Measurements from ENCODE around the gene CDK12.

The CDK12 gene

DNA sequence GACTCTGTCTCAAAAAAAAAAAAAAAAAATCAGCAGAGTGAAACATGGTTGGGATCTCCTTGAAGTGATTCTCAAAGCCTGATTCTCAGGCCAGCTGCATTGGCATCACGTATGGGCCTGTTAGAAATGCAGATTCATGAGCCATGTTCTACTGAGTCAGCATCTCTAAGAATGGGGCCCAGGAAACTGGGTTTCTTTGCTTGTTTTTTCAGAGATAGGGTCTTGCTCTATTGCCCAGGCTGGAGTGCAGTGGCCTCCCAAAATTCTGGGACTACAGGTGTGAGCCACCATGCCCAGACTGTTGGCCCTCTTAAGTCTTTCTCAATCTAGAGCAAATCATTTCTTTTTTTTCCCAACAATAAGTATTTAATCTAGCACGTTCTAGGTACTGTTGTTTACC is 47.7 kb downstream of the CDK12 start:
- Histone ChIP-seq H3K4me1 (ENCODE audit: insufficient read depth, low read length) (no peaks in the 10 kb centered on the region), H3K27ac (ENCODE audit: low read depth, low read length) (no peak overlapping the region), H3K9me3 (ENCODE audit: low read length) (no peaks in the 10 kb centered on the region), H3K36me3 (ENCODE audit: insufficient read depth, low read length) (peaks cover 35% of the 10 kb centered on the region), H3K27me3 (ENCODE audit: control insufficient read depth in 1 of 2, insufficient read depth in 2 of 2, low read length in 2 of 2) (no peaks in the 10 kb centered on the region), H3K4me3 (ENCODE audit: low read depth in 1 of 2, low read length in 2 of 2) (no peak overlapping the region), H3K9ac (ENCODE audit: low read length) (no peak overlapping the region)

DNA sequence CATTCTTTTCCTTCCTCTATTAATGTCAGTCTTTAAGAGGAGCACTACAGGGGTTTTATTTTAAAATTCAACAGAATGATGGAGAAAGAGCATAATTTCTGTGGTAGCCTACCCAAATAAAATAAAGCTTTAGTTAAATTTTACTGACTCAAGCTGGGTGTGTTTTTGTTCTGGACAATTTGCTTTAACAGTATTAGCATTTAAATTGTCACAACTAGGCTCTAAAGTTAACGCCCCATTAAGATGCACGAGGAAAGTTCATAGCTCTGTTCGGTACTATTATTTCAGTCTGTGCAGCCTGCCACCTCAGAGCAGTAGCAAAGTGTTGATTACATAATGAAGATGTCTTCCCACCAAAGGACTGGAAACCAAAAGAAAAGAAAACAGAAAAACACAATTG is 52.0 kb downstream of the CDK12 start:
- H3K9ac ChIP-seq (ENCODE audit: low read length) = no peak overlapping the region
- no peaks in the 10 kb centered on the region for H3K9me3 ChIP-seq (ENCODE audit: low read length)
- H3K4me3 ChIP-seq (ENCODE audit: low read depth in 1 of 2, low read length in 2 of 2) = no peak overlapping the region
- H3K27ac ChIP-seq (ENCODE audit: low read depth, low read length) = no peak overlapping the region
- peaks cover 29% of the 10 kb centered on the region for H3K36me3 ChIP-seq (ENCODE audit: insufficient read depth, low read length)
- H3K4me1 ChIP-seq (ENCODE audit: insufficient read depth, low read length) = no peaks in the 10 kb centered on the region
- no peaks in the 10 kb centered on the region for H3K27me3 ChIP-seq (ENCODE audit: control insufficient read depth in 1 of 2, insufficient read depth in 2 of 2, low read length in 2 of 2)

DNA sequence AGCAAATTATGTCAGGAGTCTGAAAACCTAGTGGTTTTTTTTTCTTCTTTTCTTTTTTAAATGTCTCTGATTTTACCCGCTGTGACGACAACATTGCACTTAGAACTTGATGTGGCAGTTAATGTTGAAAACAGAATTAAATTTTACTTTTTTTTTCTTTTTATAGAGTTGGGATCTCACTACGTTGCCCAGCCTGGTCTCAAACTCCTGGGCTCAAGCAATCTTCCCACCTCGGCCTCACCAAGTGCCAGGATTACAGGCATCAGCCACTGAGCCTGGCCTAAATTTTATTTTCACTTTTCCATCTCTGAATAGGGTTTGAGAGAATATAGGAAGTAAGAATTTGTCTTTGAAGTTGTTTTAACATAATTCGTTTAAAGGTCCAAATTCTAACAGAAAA is 52.6 kb downstream of the CDK12 start:
- H3K4me3 ChIP-seq (ENCODE audit: low read depth in 1 of 2, low read length in 2 of 2) = no peak overlapping the region
- no peak overlapping the region for H3K27ac ChIP-seq (ENCODE audit: low read depth, low read length)
- no peaks in the 10 kb centered on the region for H3K27me3 ChIP-seq (ENCODE audit: control insufficient read depth in 1 of 2, insufficient read depth in 2 of 2, low read length in 2 of 2)
- peaks cover 29% of the 10 kb centered on the region for H3K36me3 ChIP-seq (ENCODE audit: insufficient read depth, low read length)
- H3K9ac ChIP-seq (ENCODE audit: low read length) = no peak overlapping the region
- no peaks in the 10 kb centered on the region for H3K9me3 ChIP-seq (ENCODE audit: low read length)
- H3K4me1 ChIP-seq (ENCODE audit: insufficient read depth, low read length) = no peaks in the 10 kb centered on the region

DNA sequence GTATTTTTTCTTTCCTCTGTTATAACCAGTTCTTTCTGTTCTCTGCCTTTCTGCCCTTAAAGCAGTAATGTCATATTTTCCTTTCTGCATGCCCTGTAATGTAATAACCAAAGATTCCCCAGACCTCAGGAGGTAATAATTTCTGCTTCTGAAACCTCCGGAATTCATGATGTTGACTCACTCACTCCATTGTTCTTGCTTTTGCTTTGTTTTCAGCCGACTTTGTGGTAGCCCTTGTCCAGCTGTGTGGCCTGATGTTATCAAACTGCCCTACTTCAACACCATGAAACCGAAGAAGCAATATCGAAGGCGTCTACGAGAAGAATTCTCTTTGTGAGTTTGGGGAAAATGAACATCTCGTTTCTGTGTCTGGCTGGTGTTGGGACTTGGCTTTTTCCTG is 55.9 kb downstream of the CDK12 start:
- Histone ChIP-seq H3K4me3 (ENCODE audit: low read depth in 1 of 2, low read length in 2 of 2) (no peak overlapping the region), H3K4me1 (ENCODE audit: insufficient read depth, low read length) (no peaks in the 10 kb centered on the region), H3K27me3 (ENCODE audit: control insufficient read depth in 1 of 2, insufficient read depth in 2 of 2, low read length in 2 of 2) (no peaks in the 10 kb centered on the region), H3K36me3 (ENCODE audit: insufficient read depth, low read length) (peaks cover 29% of the 10 kb centered on the region), H3K27ac (ENCODE audit: low read depth, low read length) (no peak overlapping the region), H3K9me3 (ENCODE audit: low read length) (no peaks in the 10 kb centered on the region), H3K9ac (ENCODE audit: low read length) (no peak overlapping the region)

DNA sequence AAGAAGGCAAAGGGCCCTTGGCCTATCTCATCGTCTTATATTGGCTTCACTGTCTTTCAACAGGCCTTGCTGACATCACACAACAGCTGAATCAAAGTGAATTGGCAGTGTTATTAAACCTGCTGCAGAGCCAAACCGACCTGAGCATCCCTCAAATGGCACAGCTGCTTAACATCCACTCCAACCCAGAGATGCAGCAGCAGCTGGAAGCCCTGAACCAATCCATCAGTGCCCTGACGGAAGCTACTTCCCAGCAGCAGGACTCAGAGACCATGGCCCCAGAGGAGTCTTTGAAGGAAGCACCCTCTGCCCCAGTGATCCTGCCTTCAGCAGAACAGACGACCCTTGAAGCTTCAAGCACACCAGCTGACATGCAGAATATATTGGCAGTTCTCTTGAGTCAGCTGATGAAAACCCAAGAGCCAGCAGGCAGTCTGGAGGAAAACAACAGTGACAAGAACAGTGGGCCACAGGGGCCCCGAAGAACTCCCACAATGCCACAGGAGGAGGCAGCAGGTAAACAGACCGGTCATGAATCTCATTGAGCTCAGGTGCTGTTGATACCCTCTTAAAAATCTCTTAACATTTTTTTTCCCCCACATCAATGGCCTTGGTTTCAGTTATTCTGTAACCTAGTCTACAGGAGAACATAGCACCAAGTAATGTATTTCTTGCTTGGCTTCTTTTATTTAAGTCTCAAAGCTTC is 64.7 kb downstream of the CDK12 start:
- H3K4me1 ChIP-seq (ENCODE audit: insufficient read depth, low read length) = no peaks in the 10 kb centered on the region
- H3K27me3 ChIP-seq (ENCODE audit: control insufficient read depth in 1 of 2, insufficient read depth in 2 of 2, low read length in 2 of 2) = no peaks in the 10 kb centered on the region
- no peak overlapping the region for H3K9ac ChIP-seq (ENCODE audit: low read length)
- H3K36me3 ChIP-seq (ENCODE audit: insufficient read depth, low read length) = peaks cover 61% of the 10 kb centered on the region
- H3K4me3 ChIP-seq (ENCODE audit: low read depth in 1 of 2, low read length in 2 of 2) = no peak overlapping the region
- no peaks in the 10 kb centered on the region for H3K9me3 ChIP-seq (ENCODE audit: low read length)
- H3K27ac ChIP-seq (ENCODE audit: low read depth, low read length) = no peak overlapping the region

DNA sequence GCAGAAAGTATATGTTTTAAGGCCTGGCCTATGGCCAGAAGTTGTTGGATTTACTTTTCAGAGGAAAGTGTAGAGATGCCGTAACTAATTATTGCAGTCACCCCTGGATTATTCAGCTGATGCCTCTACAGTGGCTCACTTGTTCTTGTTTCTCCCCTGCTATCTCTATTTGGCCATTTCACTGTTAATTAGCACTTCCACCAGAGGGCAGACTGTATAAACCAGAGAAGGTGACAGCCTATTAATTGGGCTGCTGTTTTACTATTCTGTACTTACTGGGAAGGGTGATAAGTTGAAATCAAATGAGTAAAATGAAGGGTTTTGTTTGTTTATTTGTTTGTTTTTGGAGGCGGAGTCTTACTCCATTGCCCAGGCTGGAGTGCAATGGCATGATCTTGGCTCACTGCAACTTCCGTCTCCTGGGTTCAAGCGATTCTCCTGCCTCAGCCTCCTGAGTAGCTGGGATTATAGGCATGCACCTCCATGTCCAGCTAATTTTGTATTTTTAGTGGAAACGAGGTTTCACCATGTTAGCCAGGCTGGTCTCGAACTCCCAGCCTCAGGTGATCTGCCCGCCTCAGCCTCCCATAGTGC is 66.0 kb downstream of the CDK12 start:
- Histone ChIP-seq H3K4me3 (ENCODE audit: low read depth in 1 of 2, low read length in 2 of 2) (no peak overlapping the region), H3K27ac (ENCODE audit: low read depth, low read length) (no peak overlapping the region), H3K27me3 (ENCODE audit: control insufficient read depth in 1 of 2, insufficient read depth in 2 of 2, low read length in 2 of 2) (no peaks in the 10 kb centered on the region), H3K9me3 (ENCODE audit: low read length) (no peaks in the 10 kb centered on the region), H3K4me1 (ENCODE audit: insufficient read depth, low read length) (no peaks in the 10 kb centered on the region), H3K36me3 (ENCODE audit: insufficient read depth, low read length) (peaks cover 54% of the 10 kb centered on the region), H3K9ac (ENCODE audit: low read length) (no peak overlapping the region)

DNA sequence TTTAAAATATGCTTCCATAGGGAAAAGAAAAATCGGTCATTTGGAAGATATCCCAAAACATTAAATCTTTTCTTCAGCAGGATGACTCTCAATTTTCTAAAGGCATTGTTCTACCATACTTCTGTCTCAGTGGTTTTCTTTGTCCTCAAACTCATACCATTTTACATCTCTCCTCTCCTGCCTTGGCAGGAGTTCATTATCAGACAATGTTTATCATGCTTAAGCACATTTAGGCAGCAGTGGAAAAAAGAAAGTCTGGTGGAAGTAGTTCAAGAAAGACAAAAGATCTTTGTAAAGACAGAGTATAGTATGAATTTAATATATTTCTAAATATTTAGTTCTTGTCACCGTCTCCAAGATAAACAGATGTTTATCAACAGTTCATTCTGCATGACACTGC is 68.2 kb downstream of the CDK12 start:
- Histone ChIP-seq H3K9me3 (ENCODE audit: low read length) (no peaks in the 10 kb centered on the region), H3K4me3 (ENCODE audit: low read depth in 1 of 2, low read length in 2 of 2) (no peak overlapping the region), H3K27me3 (ENCODE audit: control insufficient read depth in 1 of 2, insufficient read depth in 2 of 2, low read length in 2 of 2) (no peaks in the 10 kb centered on the region), H3K27ac (ENCODE audit: low read depth, low read length) (no peak overlapping the region), H3K4me1 (ENCODE audit: insufficient read depth, low read length) (no peaks in the 10 kb centered on the region), H3K9ac (ENCODE audit: low read length) (no peak overlapping the region), H3K36me3 (ENCODE audit: insufficient read depth, low read length) (peaks cover 39% of the 10 kb centered on the region)

DNA sequence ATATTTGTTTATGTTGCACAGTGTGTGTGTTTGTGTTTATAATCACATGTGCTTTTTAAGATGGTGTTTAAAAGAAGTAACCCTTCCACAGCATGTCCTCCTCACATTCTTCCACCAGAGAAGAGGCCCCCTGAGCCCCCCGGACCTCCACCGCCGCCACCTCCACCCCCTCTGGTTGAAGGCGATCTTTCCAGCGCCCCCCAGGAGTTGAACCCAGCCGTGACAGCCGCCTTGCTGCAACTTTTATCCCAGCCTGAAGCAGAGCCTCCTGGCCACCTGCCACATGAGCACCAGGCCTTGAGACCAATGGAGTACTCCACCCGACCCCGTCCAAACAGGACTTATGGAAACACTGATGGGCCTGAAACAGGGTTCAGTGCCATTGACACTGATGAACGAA is 69.2 kb downstream of the CDK12 start:
- Histone ChIP-seq H3K36me3 (ENCODE audit: insufficient read depth, low read length) (peaks cover 28% of the 10 kb centered on the region), H3K9me3 (ENCODE audit: low read length) (no peaks in the 10 kb centered on the region), H3K27me3 (ENCODE audit: control insufficient read depth in 1 of 2, insufficient read depth in 2 of 2, low read length in 2 of 2) (no peaks in the 10 kb centered on the region), H3K4me3 (ENCODE audit: low read depth in 1 of 2, low read length in 2 of 2) (no peak overlapping the region), H3K27ac (ENCODE audit: low read depth, low read length) (no peak overlapping the region), H3K9ac (ENCODE audit: low read length) (no peak overlapping the region), H3K4me1 (ENCODE audit: insufficient read depth, low read length) (no peaks in the 10 kb centered on the region)

DNA sequence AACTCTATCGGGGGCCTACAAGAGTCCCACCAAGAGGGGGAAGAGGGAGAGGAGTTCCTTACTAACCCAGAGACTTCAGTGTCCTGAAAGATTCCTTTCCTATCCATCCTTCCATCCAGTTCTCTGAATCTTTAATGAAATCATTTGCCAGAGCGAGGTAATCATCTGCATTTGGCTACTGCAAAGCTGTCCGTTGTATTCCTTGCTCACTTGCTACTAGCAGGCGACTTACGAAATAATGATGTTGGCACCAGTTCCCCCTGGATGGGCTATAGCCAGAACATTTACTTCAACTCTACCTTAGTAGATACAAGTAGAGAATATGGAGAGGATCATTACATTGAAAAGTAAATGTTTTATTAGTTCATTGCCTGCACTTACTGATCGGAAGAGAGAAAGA is 70.0 kb downstream of the CDK12 start:
- Histone ChIP-seq H3K9ac (ENCODE audit: low read length) (no peak overlapping the region), H3K9me3 (ENCODE audit: low read length) (no peaks in the 10 kb centered on the region), H3K4me1 (ENCODE audit: insufficient read depth, low read length) (no peaks in the 10 kb centered on the region), H3K27ac (ENCODE audit: low read depth, low read length) (no peak overlapping the region), H3K4me3 (ENCODE audit: low read depth in 1 of 2, low read length in 2 of 2) (no peak overlapping the region), H3K27me3 (ENCODE audit: control insufficient read depth in 1 of 2, insufficient read depth in 2 of 2, low read length in 2 of 2) (no peaks in the 10 kb centered on the region), H3K36me3 (ENCODE audit: insufficient read depth, low read length) (peaks cover 21% of the 10 kb centered on the region)

DNA sequence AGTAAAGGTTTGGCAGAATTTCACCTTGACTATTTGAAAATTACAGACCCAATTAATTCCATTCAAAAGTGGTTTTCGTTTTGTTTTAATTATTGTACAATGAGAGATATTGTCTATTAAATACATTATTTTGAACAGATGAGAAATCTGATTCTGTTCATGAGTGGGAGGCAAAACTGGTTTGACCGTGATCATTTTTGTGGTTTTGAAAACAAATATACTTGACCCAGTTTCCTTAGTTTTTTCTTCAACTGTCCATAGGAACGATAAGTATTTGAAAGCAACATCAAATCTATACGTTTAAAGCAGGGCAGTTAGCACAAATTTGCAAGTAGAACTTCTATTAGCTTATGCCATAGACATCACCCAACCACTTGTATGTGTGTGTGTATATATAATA is 72.6 kb downstream of the CDK12 start:
- Histone ChIP-seq H3K4me3 (ENCODE audit: low read depth in 1 of 2, low read length in 2 of 2) (no peak overlapping the region), H3K9me3 (ENCODE audit: low read length) (no peaks in the 10 kb centered on the region), H3K9ac (ENCODE audit: low read length) (no peak overlapping the region), H3K36me3 (ENCODE audit: insufficient read depth, low read length) (peaks cover 10% of the 10 kb centered on the region), H3K4me1 (ENCODE audit: insufficient read depth, low read length) (no peaks in the 10 kb centered on the region), H3K27me3 (ENCODE audit: control insufficient read depth in 1 of 2, insufficient read depth in 2 of 2, low read length in 2 of 2) (no peaks in the 10 kb centered on the region), H3K27ac (ENCODE audit: low read depth, low read length) (no peak overlapping the region)

DNA sequence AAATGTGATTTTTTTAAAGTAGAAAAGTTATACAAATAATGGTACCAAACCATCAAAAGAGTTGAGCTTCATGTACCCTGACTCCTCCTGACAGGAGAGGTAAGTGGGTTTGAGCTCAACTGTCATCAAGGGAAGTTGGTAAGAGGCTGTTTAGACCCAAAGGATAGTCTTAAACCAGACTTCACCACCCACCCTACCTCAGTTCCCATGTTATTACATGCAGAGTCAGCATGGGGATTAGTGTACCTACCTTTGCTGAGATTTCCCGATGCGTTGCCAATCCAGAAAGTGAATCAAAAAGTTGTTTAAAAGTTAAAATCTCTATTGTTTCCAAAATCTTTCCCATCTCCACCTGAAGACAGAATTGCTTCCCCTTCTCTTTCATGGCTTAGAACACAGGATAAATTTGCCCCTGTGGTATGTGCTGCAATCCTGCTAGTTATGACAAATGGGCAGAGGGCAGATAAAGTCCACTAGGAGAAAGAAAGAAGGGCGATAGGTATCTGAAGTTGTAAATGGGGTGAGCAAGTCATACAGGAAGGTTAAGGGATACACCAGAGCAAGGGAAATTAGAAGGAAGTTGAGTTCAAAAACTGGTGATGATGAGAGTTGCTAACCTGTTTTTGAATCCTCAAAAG is 73.6 kb downstream of the CDK12 start:
- Histone ChIP-seq H3K9ac (ENCODE audit: low read length) (no peak overlapping the region), H3K9me3 (ENCODE audit: low read length) (no peaks in the 10 kb centered on the region), H3K27me3 (ENCODE audit: control insufficient read depth in 1 of 2, insufficient read depth in 2 of 2, low read length in 2 of 2) (no peaks in the 10 kb centered on the region), H3K4me3 (ENCODE audit: low read depth in 1 of 2, low read length in 2 of 2) (no peak overlapping the region), H3K27ac (ENCODE audit: low read depth, low read length) (no peak overlapping the region), H3K4me1 (ENCODE audit: insufficient read depth, low read length) (no peaks in the 10 kb centered on the region), H3K36me3 (ENCODE audit: insufficient read depth, low read length) (peaks cover 10% of the 10 kb centered on the region)

DNA sequence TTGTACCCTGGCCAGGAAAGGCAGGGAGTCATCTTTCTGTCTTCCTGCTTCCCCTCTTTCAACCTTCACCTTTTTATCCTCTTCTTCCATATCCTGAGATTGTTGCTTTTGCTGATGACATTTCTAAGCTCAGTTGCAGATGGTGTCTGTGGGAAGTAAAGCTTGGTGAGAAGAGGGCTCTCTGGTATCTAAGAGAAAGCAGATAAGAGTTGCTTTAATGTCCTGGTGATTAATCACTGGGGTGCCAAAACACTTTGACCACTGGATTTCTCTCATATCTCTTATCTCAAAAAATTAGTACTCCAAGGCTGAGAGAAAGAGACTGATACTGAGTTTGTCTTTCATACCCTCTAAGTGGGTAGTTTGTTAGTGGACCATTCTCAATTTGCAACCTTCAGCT is 75.2 kb downstream of the CDK12 start:
- Histone ChIP-seq H3K4me1 (ENCODE audit: insufficient read depth, low read length) (no peaks in the 10 kb centered on the region), H3K27me3 (ENCODE audit: control insufficient read depth in 1 of 2, insufficient read depth in 2 of 2, low read length in 2 of 2) (no peaks in the 10 kb centered on the region), H3K27ac (ENCODE audit: low read depth, low read length) (no peak overlapping the region)

More for the DNA sequence above, 75.2 kb downstream of the CDK12 start:
- Histone ChIP-seq H3K36me3 (ENCODE audit: insufficient read depth, low read length) (peaks cover under 1% of the 10 kb centered on the region), H3K9me3 (ENCODE audit: low read length) (no peaks in the 10 kb centered on the region), H3K4me3 (ENCODE audit: low read depth in 1 of 2, low read length in 2 of 2) (no peak overlapping the region), H3K9ac (ENCODE audit: low read length) (no peak overlapping the region)

Measured in muscle layer of colon (tissue), 2 donors.